NCI-H2029 (cell line): ENCODE measurements around the gene KPNA3.
"Not testable (repeated sequence)": the region's sequence is repeated elsewhere in the genome, so short reads cannot be mapped to it uniquely, and the experiment has no call there.

Experiments used
- DNase-seq: peaks from one replicate; lab custom pipeline; 2025; lab: John Stamatoyannopoulos, UW

KPNA3 gene

DNA sequence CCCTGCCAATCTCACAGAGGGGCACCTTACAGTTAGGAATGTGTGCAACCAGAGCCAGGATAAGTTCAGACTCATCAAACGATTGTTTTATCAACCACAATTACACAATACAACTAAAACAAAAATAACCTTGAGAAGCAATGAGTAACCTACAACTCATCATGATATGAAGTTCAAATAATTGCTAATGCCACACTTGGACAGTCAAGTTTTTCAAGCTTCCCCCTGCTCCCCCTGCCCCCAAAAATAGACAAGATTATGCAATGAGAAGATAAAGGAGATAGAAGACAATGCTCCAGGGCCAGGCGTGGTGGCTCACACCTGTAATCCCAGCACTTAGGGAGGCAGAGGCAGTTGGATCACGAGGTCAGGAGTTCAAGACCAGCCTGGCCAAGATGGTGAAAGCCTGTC is 13.6 kb upstream of the KPNA3 start:
- DNase-seq = no peak

DNA sequence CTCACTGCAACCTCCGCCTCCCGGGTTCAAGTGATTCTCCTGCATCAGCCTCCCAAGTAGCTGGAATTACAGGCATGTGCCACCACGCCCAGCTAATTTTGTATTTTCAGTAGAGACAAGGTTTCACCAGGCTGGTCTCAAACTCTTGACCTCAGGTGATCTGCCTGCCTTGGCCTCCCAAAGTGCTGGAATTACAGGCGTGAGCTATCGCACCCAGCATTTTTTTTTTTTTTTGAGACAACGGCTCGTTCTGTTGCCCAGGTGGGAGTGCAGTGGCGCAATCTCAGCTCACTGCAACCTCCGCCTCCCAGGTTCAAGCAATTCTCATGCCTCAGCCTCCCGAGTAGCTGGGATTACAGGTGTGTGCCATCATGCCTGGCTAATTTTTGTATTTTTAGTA is 10.6 kb upstream of the KPNA3 start:
- DNase-seq = not testable (repeated sequence)

DNA sequence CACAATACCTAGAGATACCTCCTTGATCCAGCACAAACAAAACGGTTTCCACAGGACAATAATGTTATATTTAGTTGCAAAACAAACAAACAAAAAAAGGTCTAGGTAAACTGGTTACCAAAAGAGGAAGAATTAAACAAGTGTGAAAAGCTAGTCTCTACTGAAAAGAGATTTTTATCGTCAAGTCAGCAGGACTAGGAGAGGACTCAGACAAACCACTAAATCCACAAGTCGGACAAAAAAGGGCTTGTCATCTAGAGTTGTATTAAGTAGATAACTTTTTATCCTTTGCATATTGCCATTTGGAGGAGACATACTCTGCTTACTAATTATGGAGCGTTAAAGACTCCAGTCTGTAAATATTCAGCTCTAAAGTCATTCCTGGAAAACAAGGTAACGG is 9.9 kb upstream of the KPNA3 start:
- DNase-seq = no peak

DNA sequence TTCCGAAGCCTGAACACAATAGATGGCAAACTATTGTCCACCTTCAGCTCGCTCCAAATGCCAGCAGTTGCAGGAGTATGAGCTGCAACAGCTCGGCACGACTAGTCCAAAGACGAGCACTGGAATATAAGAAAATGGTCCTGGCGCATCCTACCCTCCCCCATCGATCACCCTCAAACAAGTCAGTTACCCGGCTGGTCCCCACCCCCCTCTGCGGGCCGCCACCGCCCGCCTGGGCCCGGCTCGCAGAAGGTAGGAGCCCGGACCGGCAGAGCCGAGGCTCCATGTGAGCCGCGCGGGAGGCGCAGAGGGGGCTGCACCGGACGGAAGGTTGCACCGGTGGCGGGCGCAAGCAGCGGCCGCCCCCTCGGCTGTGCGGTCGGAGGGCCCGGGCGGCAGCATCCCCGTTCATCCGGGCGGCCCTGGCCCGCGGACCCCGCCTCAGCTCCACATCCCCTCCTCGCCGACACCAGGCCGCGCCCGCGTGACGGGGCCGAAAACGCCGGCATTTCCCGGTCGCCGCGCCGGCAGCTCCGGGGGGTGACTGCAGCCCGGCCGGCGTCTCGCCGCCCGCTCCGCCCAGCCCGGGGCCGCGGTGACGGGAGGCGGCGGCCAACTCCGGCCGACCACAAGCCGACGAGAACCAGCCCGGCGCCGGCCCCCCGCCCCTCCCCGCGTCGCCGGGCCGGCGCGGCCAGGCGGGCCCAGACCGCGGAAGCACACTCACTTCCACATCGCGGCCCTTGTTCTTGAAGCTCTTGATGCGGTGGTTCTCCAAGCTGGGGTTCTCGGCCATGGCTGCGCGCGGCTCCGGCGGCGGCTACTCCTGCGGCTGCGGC is 552 bp downstream of the KPNA3 start:
- no peak for DNase-seq

DNA sequence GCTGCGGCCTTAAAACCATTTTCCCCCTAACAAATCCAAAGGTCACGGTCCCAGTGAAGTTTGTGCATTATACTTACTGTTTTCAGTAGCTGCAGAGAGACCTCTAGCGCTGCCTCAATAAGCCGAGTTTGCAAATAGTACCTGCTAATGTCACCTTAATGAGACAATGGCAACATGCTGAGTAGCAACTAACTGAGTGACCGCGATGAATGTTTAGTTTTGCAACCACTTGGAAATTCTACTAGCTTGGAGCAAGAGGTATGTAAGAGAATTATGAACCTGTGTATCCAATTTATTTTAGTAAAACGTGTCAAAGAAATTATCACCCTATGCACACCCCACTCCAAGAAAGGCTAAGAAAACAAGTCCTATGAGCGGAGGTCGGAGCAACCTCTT is 1.2 kb downstream of the KPNA3 start:
- no peak for DNase-seq

DNA sequence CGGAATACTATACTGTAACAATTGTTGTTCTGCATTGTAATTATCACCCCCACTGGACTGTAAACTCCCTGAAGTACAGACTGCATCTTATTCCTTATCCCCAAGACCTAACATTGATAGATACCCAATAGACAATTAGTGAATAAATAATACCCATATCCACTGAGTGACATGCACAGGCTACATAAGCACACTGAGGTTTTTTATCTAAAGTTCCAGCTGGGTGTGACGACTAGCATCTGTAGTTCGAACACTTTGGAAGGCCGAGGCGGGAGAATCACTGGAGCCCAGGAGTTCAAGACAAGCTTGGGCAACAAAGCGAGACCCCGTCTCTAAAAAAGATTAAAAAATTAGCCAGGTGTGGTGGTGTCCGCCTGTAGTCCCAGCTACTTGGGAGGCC is 2.5 kb downstream of the KPNA3 start:
- DNase-seq = no peak

DNA sequence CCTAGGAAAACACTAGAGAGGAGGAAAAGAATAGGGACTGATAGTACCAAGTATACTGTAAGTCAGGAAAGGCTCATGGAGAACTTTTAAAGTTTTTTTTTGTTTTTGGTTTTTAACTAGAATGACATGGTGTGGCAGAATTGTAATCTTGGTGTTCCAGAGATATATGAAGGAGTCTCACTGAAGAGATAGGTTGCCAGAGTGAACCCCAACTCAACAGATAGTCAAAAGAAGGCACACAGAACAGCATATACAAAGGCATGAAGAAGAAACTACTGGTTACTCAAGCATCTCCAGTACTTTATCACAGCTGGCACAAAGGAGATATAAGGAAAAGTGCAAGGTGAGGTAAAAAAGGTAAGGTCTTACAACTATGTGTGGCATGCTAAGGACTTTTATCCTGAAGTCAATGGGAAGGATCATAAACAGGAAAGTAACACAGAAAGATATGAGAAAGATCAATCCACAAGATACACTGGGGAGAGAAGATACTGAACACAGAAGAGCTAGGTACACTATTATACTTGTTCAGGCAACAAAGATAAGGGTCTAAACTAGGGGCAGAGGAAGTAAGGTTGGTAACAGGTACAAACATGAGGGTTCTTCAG is 6.0 kb downstream of the KPNA3 start:
- DNase-seq = no peak

DNA sequence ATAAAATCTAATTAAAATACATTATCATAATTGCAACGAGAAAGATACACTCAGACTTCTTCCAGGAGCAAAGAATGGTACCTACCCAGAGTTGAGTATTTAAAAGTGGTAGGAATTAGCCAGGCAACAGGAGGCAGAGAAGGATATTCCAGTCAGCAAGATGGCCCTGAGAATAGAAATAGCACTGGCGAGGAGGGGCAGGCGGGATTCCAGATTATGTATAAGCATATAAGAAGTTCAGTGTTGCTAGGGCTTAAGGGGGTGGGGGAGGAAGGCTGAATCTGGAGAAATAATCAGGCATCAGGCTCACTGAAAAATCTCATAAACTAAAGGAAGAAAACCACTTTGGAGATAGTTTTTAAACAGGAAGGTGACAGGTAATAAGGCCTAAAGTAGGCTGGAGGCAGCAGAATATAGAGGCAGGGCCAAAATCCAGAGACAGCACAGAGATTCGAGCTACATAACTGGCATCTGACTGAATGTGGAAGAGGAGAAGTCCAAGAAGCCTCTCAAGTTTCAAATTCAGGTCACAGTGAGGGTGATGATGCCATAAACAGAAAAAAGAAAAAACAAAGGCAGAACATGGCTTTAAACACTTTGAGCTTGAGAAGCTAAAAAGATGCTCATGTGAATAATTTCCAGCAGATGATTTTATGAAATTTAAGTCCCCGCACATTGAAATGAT is 7.5 kb downstream of the KPNA3 start:
- DNase-seq = no peak

DNA sequence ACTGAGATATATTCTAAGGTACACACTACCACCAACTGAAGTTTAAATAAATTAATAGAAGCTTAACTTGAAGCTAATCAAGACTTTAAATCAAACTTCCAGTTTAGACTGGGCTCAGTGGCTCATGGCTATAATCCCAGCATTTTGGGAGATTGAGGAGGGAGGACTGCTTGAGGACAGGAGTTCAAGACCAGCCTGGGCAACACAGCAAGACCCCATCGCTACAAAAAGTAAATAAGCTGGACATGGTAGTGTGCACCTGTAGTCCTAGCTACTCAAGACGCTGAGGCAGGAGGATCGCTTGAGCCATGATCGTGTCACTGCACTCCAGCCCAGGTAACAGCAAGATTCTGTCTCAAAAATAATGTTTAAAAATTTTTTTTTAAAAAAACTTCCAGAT is 8.6 kb downstream of the KPNA3 start:
- DNase-seq = no peak

DNA sequence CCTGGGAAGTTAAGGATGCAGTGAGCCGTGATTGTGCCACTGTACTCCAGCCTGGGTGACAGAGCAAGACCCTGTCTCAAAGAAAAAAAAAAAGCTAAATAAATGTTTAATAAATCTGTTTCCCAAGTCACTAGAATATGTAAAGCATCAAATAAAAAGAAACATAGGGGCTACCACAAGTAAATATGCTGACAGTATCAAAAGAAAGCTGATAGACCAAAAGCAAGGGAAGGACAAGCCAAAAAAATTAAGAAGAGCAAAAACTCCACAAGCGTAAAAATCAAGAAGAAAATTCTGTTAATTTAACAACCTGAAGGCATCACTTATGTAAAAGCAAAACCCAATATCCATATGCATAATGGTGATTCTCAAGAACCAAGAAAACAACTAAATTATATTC is 9.7 kb downstream of the KPNA3 start:
- no peak for DNase-seq

DNA sequence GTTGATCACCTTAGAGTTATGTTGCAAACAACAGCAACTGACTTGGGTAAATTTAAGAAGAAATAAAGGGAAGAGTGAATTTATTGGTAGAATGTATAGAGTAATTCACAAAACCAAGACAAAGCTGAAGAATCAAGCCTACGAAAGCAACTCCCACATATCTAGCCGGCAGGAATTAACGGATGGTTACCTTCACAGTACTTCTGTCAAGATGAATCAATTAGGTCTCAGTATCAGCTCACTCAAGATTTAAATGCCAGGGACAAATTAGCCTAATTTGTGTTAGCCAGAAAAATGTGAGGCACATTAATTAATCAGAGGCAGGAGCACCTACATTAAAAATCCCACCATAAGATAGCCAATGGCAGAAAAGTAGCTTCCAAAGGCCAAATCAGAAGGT is 10.7 kb downstream of the KPNA3 start:
- no peak for DNase-seq

DNA sequence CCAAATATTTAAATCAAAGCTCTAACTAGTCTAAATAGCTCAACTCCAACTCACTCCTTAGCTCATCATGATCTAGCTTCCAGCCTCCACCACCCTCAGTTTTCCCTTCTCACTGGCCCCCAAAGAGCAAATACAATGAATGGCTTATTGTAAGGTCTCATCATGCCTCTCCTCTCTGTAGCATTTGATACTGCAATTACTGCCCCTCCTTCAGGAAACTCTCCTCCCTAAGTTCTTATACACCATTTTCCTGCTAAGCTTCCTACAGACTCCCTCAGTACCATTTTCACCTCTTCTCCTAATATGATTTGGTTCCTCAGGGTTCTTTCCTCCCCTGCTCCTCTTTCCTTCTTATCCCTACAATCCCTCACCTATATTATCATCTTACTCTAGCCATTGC is 12.8 kb downstream of the KPNA3 start:
- DNase-seq = no peak

DNA sequence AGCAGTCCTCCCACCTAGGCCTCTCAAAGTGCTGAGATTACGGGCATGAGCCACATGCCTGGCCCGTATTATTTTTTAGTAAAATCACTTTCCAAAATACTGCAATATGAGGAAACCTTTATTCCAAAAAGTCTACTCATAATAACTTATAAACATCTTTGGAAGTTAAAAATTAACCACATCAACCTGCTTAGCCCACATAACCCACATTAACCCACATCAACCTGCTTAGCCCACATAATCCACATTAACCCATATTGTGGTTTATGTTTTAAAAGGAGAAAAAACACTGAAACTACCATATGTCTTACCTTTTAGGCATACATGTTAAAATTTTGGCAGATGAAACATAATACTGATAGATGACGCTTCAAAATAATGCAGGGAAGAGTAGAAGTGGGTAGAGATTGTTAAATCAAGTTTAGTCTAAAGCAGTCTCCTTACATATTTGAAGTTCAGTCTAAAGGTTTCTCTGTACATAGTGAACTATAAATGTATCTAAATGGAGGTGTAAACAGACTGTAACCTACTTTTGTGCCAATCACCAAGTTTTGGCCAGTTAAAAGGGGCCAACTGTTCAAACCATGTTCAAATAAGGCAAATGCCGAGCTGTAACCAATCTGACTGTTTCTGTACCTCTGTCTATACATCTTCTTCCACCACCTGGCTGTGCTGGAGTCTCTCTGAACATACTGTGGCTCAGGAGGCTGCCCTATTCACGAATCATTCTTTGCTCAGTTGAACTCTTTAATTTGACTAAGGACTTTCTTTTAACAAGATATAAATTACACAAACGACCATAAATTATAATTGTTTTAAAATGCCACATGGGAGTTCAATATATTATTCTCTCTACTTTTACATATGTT is 14.5 kb downstream of the KPNA3 start:
- DNase-seq = no peak

DNA sequence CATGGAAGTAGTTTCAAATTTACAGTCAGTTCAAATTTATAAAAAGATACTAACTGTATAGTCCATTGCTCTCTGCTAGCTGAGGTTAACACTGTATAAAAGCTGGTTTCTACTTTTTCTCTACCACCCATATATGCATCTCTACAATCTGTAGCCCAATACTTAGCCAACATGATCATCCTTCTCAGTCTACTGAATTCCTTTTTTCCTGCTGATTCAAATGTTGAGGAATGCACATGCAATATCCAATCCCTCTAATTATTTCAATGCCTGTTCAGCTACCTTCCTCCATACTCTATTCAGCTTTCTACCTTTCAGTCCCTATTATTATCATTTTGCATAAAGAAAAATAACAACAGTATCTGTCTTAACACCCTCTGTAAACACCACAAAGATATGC is 15.6 kb downstream of the KPNA3 start:
- no peak for DNase-seq

DNA sequence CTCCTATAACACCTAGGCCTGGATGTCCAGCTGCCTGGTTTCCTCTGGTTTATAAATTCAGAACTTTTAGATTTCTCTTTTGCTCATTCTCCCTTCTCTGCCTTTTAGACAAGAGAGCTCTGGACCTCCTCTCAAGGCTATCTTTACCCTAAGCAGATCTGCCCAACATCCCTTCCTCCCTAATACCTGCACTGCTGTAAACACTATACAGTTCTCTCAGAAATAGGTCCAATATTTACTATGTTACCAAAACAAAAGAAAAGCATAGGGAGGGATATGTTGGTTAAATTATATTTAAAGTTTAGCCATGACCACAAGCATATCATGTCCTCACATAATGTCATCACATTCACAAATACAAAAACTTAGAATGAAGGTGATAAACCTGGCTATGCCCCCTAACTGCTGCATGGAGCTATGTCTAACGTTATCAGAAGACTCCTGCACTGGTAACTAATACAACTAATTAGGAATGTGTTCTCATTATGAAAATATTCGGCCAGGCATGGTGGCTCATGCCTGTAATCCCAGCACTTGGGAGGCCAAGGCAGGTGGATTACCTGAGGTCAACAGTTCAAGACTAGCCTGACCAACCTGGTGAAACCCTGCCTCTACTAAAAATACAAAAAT is 18.0 kb downstream of the KPNA3 start:
- DNase-seq = no peak

DNA sequence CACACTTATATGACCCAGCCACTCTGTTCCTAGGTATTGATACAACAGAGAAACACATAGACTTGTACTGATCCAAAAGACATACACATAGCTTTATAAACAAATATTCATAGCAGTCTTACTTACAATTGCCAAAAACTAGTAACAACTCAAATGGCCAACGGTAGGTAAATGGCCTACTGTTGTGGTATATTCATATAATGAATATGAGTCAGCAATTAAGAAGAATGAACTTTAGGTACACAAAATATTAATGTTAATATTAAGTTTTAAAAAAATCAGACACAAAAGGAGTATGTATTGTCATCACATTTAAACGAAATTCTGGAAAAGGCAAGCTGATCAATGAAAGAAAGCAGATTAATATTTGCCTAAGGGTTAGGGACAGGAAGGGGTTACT is 19.7 kb downstream of the KPNA3 start:
- DNase-seq = no peak

DNA sequence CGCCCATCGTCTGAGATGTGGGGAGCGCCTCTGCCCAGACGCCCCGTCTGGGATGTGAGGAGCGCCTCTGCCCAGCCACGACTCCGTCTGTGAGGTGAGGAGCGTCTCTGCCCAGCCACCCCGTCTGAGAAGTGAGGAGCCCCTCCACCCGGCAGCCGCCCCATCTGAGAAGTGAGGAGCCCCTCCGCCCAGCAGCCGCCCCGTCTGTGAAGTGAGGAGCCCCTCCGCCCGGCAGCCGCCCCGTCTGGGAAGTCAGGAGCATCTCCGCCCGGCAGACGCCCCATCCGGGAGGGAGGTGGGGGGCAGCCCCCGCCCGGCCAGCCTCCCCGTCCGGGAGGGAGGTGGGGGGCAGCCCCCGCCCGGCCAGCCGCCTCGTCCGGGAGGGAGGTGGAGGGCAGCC is 30.7 kb downstream of the KPNA3 start:
- not testable (repeated sequence) for DNase-seq

DNA sequence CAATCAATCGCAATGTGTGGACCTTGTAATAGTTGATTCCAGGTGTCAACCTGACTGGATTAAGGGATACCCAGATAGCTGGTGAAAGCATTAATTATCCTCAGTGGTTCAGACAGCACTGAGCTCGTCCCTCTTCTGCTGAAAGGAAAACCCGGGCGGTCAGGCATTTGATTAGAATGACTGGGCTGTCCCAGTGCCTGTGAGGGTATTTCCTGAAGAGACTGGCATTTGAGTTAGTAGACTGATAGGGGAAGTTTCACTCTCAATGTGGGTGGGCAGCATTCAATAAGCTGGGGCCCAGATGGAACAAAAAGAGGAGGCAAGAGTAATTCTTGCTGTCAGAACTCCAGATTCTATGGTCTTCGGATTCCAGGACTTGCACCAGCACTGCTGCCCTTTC is 31.9 kb downstream of the KPNA3 start:
- no peak for DNase-seq

DNA sequence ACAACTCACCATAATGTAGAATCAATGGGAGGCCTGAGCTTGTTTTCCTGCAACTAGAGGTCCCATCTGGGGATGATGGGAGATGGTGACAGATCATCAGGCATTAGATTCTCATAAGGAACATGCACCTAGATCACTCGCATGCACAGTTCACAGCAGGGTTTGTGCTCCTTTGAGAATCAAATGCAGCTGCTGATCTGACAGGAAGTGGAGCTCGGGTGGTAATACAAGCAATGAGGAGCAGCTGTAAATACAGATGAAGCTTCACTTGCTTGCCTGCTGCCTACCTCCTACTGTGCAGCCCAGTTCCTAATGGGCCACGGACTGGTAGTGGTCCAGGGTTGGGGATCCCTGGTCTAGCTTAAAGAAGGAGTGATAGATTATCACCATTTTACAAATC is 33.0 kb downstream of the KPNA3 start:
- no peak for DNase-seq

DNA sequence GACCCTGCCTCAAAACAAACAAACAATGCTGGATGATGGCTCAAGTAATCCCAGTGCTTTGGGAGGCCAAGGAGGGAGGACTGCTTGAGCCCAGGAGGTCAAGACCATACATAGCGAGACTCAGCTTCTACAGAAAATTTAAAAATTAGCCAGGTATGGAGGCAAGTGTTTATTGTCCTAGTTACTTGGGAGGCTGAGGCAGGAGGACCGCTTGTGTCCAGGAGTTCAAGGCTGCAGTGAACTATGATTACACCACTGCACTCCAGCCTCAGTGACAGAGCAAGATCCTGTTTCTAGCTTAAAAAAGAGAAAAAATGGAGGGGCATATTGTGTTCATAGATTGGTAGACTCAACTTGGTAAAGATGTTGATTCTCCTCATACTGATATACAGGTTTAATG is 36.2 kb downstream of the KPNA3 start:
- DNase-seq = no peak

DNA sequence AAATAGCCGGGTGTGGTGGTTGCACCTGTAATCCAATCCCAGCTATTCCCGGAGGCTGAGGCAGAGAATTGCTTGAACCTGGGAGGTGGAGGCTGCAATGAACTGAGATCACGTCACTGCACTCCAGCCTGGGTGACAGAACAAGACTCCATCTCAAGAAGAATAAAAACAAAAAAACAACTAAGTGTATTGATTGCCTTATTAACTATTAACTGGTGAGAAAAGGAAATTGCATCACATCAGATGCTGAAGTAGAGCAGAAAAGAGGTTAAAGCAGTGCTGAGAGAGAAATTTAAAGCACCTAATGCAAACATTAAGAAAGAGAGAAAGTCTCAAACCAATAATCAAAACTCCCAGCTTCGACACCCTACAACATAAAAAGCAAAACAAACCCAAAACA is 38.3 kb downstream of the KPNA3 start:
- DNase-seq = no peak

DNA sequence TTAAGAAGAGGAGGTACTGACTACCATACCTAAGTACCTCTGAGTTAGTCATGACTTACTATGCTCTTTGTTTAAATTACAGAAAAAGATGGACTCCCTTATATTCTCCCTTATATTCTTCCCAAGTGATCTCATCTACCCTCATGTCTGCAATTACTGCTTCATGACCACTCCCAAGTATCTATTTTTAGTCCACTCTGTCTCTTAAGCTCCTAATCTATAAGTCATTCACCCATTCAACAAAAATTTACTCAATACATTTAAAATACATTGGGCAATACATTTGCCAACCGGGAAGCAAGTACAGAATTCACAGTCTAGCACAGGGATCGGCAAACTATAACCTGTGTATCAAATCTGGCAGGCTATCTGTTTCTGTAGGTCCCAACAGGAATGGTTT is 42.6 kb downstream of the KPNA3 start:
- DNase-seq = no peak
